SK-N-SH (cell line): Measurements from ENCODE around the gene ERN1.

ENCODE experiments used
- EP300 ChIP-seq, 2 experiments: IDR thresholded peaks; 2 replicates each; pipeline versions ENCODE4 v1.4.0 to v1.6.1; 2012; ENCODE audit warnings: borderline replicate concordance in 1 of 2, low read depth in 1 of 2, low read length in 1 of 2
- EZH2phosphoT487 ChIP-seq: fragments of 200-600 bp; sonication (generic); IDR thresholded peaks from 2 replicates; pipeline ENCODE4 v1.6.1; 2017; ENCODE audit warnings: low read depth, mixed run types, mild to moderate bottlenecking, antibody characterized with exemption, moderate library complexity, borderline replicate concordance
- GABPA ChIP-seq: IDR thresholded peaks from 2 replicates; pipeline ENCODE4 v1.4.0; 2012; ENCODE audit warnings: low read depth, mild to moderate bottlenecking
- NRF1 ChIP-seq: IDR thresholded peaks from 2 replicates; pipeline ENCODE4 v1.6.1; 2012; ENCODE audit warnings: low read depth, mild to moderate bottlenecking, low read length
- POLR2AphosphoS5 ChIP-seq: IDR thresholded peaks from 2 replicates; pipeline ENCODE4 v1.6.1; 2012; ENCODE audit warnings: low read depth, low read length
- RFX5 ChIP-seq: IDR thresholded peaks from 2 replicates; pipeline ENCODE4 v1.6.1; 2012; ENCODE audit warnings: mild to moderate bottlenecking, improper control_type of control experiment, low read length
- SMC3 ChIP-seq: IDR thresholded peaks from 2 replicates; pipeline ENCODE4 v1.6.1; 2012; ENCODE audit warnings: low read depth, low read length, improper control_type of control experiment
- TAF1 ChIP-seq: IDR thresholded peaks from 2 replicates; pipeline ENCODE4 v1.6.1; 2012; ENCODE audit warnings: low read depth, mild to moderate bottlenecking, low read length, moderate library complexity, borderline replicate concordance
- TF ChIP-seq, protein P1 (sequence below): fragments of 200-600 bp; sonication (generic); IDR thresholded peaks from 2 replicates; pipeline ENCODE4 v1.6.1; 2017; ENCODE audit warnings: antibody characterized with exemption, mild to moderate bottlenecking, moderate library complexity
- TF ChIP-seq, protein P2 (sequence below): fragments of 150-350 bp; IDR thresholded peaks from 2 replicates; pipeline ENCODE4 v1.6.1; 2017; ENCODE audit warnings: antibody characterized with exemption, low read length, low read depth, borderline replicate concordance
- TF ChIP-seq, protein P3 (sequence below): IDR thresholded peaks from 2 replicates; pipeline ENCODE4 v1.4.0; 2012; ENCODE audit warnings: low read depth, borderline replicate concordance
- TF ChIP-seq, protein P4 (sequence below): IDR thresholded peaks from 2 replicates; pipeline ENCODE4 v1.4.0; 2012; ENCODE audit warnings: low read depth

DNA sequence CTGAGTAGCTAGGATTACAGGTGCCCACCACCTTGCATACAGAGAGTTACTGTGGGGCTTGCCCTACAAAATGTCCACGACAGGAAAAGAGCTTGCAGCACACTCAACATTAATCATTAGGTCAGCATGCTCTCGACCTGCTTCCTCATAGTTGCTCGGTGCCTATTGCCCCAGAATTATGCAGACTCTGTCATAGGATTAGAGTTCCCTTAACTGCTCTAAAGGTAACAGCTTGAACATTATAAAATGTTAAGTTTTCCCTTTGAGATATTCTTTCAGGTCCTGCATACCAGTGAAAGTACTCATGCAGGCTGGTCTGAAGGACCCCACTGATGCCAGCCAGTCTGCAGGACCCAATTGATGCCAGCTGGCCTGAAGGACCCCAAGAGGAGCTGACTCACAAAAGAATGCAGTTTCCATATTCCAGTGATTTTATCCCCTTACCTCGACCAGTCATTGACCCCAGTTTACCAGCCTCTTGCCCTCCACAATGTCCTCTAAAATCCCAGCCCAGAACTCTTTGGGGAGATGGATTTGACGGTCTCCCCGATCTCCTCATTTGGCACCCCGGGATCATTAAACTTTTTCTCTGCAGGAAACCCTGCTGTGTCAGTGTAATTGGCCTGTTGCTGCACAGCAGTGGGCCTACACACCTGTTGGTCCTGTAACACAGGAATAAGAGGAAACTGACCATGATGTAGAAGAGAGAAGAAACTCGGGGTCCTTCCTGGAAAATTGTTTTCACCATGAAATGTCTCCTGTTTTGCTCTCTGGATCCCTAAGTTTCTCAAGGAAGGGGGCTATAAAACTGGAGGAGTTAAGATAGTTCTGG lies 120.2 kb downstream of the ERN1 start:
- TF ChIP-seq, protein P1, sequence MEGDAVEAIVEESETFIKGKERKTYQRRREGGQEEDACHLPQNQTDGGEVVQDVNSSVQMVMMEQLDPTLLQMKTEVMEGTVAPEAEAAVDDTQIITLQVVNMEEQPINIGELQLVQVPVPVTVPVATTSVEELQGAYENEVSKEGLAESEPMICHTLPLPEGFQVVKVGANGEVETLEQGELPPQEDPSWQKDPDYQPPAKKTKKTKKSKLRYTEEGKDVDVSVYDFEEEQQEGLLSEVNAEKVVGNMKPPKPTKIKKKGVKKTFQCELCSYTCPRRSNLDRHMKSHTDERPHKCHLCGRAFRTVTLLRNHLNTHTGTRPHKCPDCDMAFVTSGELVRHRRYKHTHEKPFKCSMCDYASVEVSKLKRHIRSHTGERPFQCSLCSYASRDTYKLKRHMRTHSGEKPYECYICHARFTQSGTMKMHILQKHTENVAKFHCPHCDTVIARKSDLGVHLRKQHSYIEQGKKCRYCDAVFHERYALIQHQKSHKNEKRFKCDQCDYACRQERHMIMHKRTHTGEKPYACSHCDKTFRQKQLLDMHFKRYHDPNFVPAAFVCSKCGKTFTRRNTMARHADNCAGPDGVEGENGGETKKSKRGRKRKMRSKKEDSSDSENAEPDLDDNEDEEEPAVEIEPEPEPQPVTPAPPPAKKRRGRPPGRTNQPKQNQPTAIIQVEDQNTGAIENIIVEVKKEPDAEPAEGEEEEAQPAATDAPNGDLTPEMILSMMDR = no peak
- TF ChIP-seq, protein P2, sequence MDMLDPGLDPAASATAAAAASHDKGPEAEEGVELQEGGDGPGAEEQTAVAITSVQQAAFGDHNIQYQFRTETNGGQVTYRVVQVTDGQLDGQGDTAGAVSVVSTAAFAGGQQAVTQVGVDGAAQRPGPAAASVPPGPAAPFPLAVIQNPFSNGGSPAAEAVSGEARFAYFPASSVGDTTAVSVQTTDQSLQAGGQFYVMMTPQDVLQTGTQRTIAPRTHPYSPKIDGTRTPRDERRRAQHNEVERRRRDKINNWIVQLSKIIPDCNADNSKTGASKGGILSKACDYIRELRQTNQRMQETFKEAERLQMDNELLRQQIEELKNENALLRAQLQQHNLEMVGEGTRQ = no peak
- TF ChIP-seq EP300 (IDR thresholded peaks at IDR 0.05; ENCODE audit: borderline replicate concordance in 1 of 2, low read depth in 1 of 2, low read length in 1 of 2) (no peak), TAF1 (no peak), EZH2phosphoT487 (no peak), RFX5 (no peak), GABPA (no peak), SMC3 (no peak), POLR2AphosphoS5 (no peak), NRF1 (no peak)
- TF ChIP-seq, protein P3, sequence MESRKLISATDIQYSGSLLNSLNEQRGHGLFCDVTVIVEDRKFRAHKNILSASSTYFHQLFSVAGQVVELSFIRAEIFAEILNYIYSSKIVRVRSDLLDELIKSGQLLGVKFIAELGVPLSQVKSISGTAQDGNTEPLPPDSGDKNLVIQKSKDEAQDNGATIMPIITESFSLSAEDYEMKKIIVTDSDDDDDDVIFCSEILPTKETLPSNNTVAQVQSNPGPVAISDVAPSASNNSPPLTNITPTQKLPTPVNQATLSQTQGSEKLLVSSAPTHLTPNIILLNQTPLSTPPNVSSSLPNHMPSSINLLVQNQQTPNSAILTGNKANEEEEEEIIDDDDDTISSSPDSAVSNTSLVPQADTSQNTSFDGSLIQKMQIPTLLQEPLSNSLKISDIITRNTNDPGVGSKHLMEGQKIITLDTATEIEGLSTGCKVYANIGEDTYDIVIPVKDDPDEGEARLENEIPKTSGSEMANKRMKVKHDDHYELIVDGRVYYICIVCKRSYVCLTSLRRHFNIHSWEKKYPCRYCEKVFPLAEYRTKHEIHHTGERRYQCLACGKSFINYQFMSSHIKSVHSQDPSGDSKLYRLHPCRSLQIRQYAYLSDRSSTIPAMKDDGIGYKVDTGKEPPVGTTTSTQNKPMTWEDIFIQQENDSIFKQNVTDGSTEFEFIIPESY = no peak
- TF ChIP-seq, protein P4, sequence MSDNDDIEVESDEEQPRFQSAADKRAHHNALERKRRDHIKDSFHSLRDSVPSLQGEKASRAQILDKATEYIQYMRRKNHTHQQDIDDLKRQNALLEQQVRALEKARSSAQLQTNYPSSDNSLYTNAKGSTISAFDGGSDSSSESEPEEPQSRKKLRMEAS = no peak
